Natural killer cell (primary cell): Measurements from ENCODE around the gene NOL4L. TPM values are rescaled to one million over a fixed set of nuclear protein-coding genes. Genes with fewer than 3 reads are reported as not detected.

ENCODE experiments used
- ATAC-seq, 3 donors: fragments of 150-1000 bp in 2 of 3; fragments of 200-7000 bp in 1 of 3; cut with Tn5 transposase; 1 replicate in 1 of 3; 2 replicates in 2 of 3; pipeline ENCODE4 v1.10.0; 2021; ENCODE audit warnings: mild to moderate bottlenecking in 2 of 3, moderate library complexity in 2 of 3
- DNase-seq, 2 donors: peaks; one replicate each; pipeline versions ENCODE4 v3.0.0 to v3.0.0-alpha.2; 2013 to 2021; ENCODE audit warnings: mixed read lengths in 1 of 2
- H3K27ac ChIP-seq: one replicate; pipeline ENCODE4 v1.5.1; 2013; ENCODE audit warnings: mild to moderate bottlenecking, low read length
- H3K27me3 ChIP-seq: one replicate; pipeline ENCODE4 v1.6.1; 2013; ENCODE audit warnings: low read length; ENCODE audit not compliant: control insufficient read depth, insufficient read depth
- H3K36me3 ChIP-seq: one replicate; pipeline ENCODE4 v1.6.1; 2013; ENCODE audit warnings: low read length; ENCODE audit not compliant: control insufficient read depth, insufficient read depth
- H3K4me1 ChIP-seq: one replicate; pipeline ENCODE4 v1.6.1; 2013; ENCODE audit warnings: low read length; ENCODE audit not compliant: control insufficient read depth, insufficient read depth
- H3K4me3 ChIP-seq: one replicate; pipeline ENCODE4 v1.5.1; 2013; ENCODE audit warnings: low read length
- H3K9me3 ChIP-seq: one replicate; pipeline ENCODE4 v1.6.1; 2013; ENCODE audit warnings: low read length; ENCODE audit not compliant: control insufficient read depth, insufficient read depth
- H3K27ac Mint-ChIP-seq, 2 donors: one replicate each; pipeline ENCODE4 v1.8.0; 2022; ENCODE audit warnings: mild to moderate bottlenecking in 2 of 2, mixed read lengths in 2 of 2, moderate library complexity in 1 of 2
- H3K27me3 Mint-ChIP-seq, 2 donors: one replicate each; pipeline ENCODE4 v1.8.0; 2022; ENCODE audit warnings: low read depth in 2 of 2, mixed read lengths in 2 of 2
- H3K36me3 Mint-ChIP-seq: one replicate; pipeline ENCODE4 v1.8.0; 2022; ENCODE audit warnings: mixed read lengths
- H3K4me1 Mint-ChIP-seq, 2 donors: one replicate each; pipeline ENCODE4 v1.8.0; 2022; ENCODE audit warnings: mixed read lengths in 2 of 2
- H3K4me3 Mint-ChIP-seq: one replicate; pipeline ENCODE4 v1.8.0; 2022; ENCODE audit warnings: mild to moderate bottlenecking, moderate library complexity, mixed read lengths
- H3K9me3 Mint-ChIP-seq, 2 donors: one replicate each; pipeline ENCODE4 v1.8.0; 2022; ENCODE audit warnings: mixed read lengths in 2 of 2
- CTCF ChIP-seq: fragments of 200-600 bp; IDR thresholded peaks from one replicate; pipeline ENCODE4 v1.8.0; 2022; ENCODE audit warnings: antibody characterized with exemption
- WGBS: methylation state at CpG from one replicate; pipeline ENCODE4 v1.1.7; 2013; ENCODE audit warnings: missing lambda C conversion rate; ENCODE audit not compliant: insufficient coverage; 5-methylcytosine and 5-hydroxymethylcytosine counted together
- intact Hi-C: fragments of 100-400 bp; cut with micrococcal nuclease; formaldehyde crosslinking; loops from one replicate; pipeline ENCODE4 v1.14.2; 2022
- total RNA-seq, 4 donors: library from RNA; stranded (reverse); fragments of 120-200 nt in 1 of 4; gene quantifications; one replicate each; pipeline versions ENCODE4 v1.2.3 to v1.2.4, GENCODE V29; 2013 to 2022

NOL4L gene
- total RNA-seq, 3 donors from 2014 or later (not counting 1 experiment from before 2014, with no cell fraction given) = 101 to 136 (median 114) TPM

GRCh38 chr20:32505723-32506473, 79.2 kb downstream of the NOL4L start:
- Mint-ChIP-seq H3K4me3 (no peak overlapping the region), H3K27ac (peak overlapping the region; percentile 79 to 81), H3K9me3 (no peaks in the 10 kb centered on the region), H3K4me1 (peaks cover 42 to 73% of the 10 kb centered on the region in 2 donors), H3K36me3 (no peaks in the 10 kb centered on the region), H3K27me3 (no peaks in the 10 kb centered on the region)
- Histone ChIP-seq H3K4me3 (no peak overlapping the region), H3K27ac (no peak overlapping the region), H3K36me3 (peaks cover 4% of the 10 kb centered on the region), H3K9me3 (no peaks in the 10 kb centered on the region), H3K27me3 (no peaks in the 10 kb centered on the region), H3K4me1 (peaks cover 47% of the 10 kb centered on the region)
- ATAC-seq (no peak), DNase-seq (no peak)
- 98% methylated on average over 4 of the region's 8 CpGs for WGBS
- no peak for TF ChIP-seq CTCF
- intact Hi-C loops = no loop called here

DNA sequence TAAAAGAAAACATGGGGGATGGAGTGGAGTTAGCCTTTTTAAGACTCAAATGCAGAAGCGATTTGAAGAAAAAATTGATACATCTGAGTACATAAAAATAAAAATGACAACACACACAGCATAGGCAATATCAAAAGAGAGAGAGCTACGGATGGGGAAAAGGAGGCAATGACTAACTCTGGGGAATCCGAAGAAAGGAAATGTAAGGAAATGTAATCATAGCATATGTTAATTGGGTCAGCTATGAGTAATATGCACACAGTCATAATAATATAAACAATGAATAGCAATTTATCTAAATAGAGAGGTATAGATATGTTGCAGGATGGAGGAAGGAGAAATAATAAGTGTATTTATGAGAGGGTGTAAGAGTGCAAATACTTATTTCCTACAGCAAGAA, 83.4 kb downstream of the NOL4L start:
- WGBS = 100% methylated on average over 1 of the region's 3 CpGs
- H3K27ac Mint-ChIP-seq = peak overlapping the region; percentile 18 to 71
- Histone ChIP-seq H3K4me3 (no peak overlapping the region), H3K27ac (no peak overlapping the region), H3K27me3 (no peaks in the 10 kb centered on the region), H3K36me3 (no peaks in the 10 kb centered on the region), H3K9me3 (no peaks in the 10 kb centered on the region), H3K4me1 (peaks cover 16% of the 10 kb centered on the region)
- ATAC-seq (no peak), DNase-seq (no peak)
- TF ChIP-seq CTCF = no peak
- no peaks in the 10 kb centered on the region for H3K36me3 Mint-ChIP-seq
- intact Hi-C loops = no loop called here
- no peaks in the 10 kb centered on the region for H3K27me3 Mint-ChIP-seq
- peaks cover 35 to 52% of the 10 kb centered on the region in 2 donors for H3K4me1 Mint-ChIP-seq
- H3K4me3 Mint-ChIP-seq = no peak overlapping the region
- H3K9me3 Mint-ChIP-seq = no peaks in the 10 kb centered on the region

DNA sequence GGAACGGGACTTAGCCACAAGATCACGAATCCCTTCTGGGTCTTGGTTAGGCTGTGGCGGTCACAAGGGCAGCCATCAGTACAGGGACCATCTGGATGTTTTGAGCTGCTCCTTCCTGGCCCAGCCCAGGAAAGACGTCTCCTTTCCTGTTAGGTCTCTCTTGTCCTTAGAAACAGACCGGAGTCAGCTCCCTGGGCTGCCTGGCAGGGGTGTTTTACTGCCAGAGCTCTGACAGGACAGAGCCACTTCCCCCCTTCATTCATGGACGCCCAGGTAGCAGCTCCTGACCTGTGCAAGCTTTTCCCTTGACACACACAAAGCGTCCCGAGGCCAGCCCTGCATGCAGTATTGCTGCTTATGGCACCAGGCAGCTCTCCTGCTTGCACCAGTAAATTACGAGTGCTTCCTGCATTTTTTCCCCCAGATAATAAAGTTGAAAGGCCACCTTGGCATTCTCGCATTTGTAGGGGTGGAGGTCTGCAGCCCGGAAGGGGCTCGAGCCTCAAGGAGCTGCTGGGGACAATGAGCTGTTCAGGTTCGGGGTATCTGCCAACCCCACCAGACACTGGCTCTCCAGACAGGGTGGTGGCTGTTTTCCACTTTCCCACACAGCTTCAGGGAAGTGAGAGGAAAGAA, 87.4 kb downstream of the NOL4L start:
- Mint-ChIP-seq H3K27ac (peak overlapping the region in 1 of 2 donors; percentile 23), H3K4me1 (peaks cover 45 to 54% of the 10 kb centered on the region in 2 donors), H3K27me3 (no peaks in the 10 kb centered on the region), H3K4me3 (no peak overlapping the region), H3K9me3 (no peaks in the 10 kb centered on the region), H3K36me3 (no peaks in the 10 kb centered on the region)
- no peaks in the 10 kb centered on the region for H3K27me3 ChIP-seq
- H3K27ac ChIP-seq = no peak overlapping the region
- no peak for ATAC-seq
- peaks cover 3% of the 10 kb centered on the region for H3K36me3 ChIP-seq
- intact Hi-C loops = no loop called here
- H3K4me3 ChIP-seq = no peak overlapping the region
- peaks cover 11% of the 10 kb centered on the region for H3K4me1 ChIP-seq
- no peak for DNase-seq
- no peak for TF ChIP-seq CTCF
- WGBS = 69% methylated on average over 12 of the region's 13 CpGs
- no peaks in the 10 kb centered on the region for H3K9me3 ChIP-seq
